SK-N-SH treated with all-trans-retinoic acid at 6 μM for 48 hours (cell line): ENCODE results near the gene TSBP1.

Experiments
- ATAC-seq: fragments of 200-7000 bp; cut with Tn5 transposase; 3 replicates; pipeline ENCODE4 v1.9.1; 2020; ENCODE audit warnings: mild to moderate bottlenecking, moderate library complexity
- BACH2 ChIP-seq: fragments of 250-450 bp; sonication (Bioruptor Pico); IDR thresholded peaks from 2 replicates; pipeline ENCODE4 v1.9.0; 2021; ENCODE audit warnings: mild to moderate bottlenecking, borderline replicate concordance
- CSDC2 ChIP-seq: fragments of 250-450 bp; sonication (Bioruptor Pico); IDR thresholded peaks from 2 replicates; pipeline ENCODE4 v1.5.0; 2020; ENCODE audit warnings: mild to moderate bottlenecking, moderate library complexity
- ESRRG ChIP-seq: fragments of 250-450 bp; sonication (Bioruptor Pico); IDR thresholded peaks from 2 replicates; pipeline ENCODE4 v1.6.1; 2021; ENCODE audit warnings: mild to moderate bottlenecking
- GLIS3 ChIP-seq: fragments of 250-450 bp; sonication (Bioruptor Pico); IDR thresholded peaks from 2 replicates; pipeline ENCODE4 v1.5.0; 2020; ENCODE audit warnings: mild to moderate bottlenecking, moderate library complexity
- ISL1 ChIP-seq: fragments of 250-450 bp; sonication (Bioruptor Pico); IDR thresholded peaks from 2 replicates; pipeline ENCODE4 v2.1.2; 2022; ENCODE audit warnings: mild to moderate bottlenecking, moderate library complexity
- OSR1 ChIP-seq: fragments of 250-450 bp; sonication (Bioruptor Pico); IDR thresholded peaks from 2 replicates; pipeline ENCODE4 v1.8.0; 2022; ENCODE audit warnings: moderate library complexity, mild to moderate bottlenecking, inconsistent platforms
- RARB ChIP-seq: fragments of 250-450 bp; sonication (Bioruptor Pico); IDR thresholded peaks from 2 replicates; pipeline ENCODE4 v1.8.0; 2021; ENCODE audit warnings: mild to moderate bottlenecking, moderate library complexity
- SNAI2 ChIP-seq: fragments of 250-450 bp; sonication (Bioruptor Pico); IDR thresholded peaks from 2 replicates; pipeline ENCODE4 v1.5.0; 2020; ENCODE audit warnings: mild to moderate bottlenecking, moderate library complexity
- TOX ChIP-seq: fragments of 250-450 bp; sonication (Bioruptor Pico); IDR thresholded peaks from 2 replicates; pipeline ENCODE4 v1.8.0; 2021; ENCODE audit warnings: mild to moderate bottlenecking, moderate library complexity, borderline replicate concordance
- ZC3H10 ChIP-seq: fragments of 250-450 bp; sonication (Bioruptor Pico); IDR thresholded peaks from 2 replicates; pipeline ENCODE4 v1.5.1; 2021; ENCODE audit warnings: mild to moderate bottlenecking, moderate library complexity
- ZFP3 ChIP-seq: fragments of 250-450 bp; sonication (Bioruptor Pico); IDR thresholded peaks from 2 replicates; pipeline ENCODE4 v1.5.0; 2020; ENCODE audit warnings: mild to moderate bottlenecking, moderate library complexity
- ZFP30 ChIP-seq: fragments of 450-650 bp; formaldehyde crosslinking; IDR thresholded peaks from 2 replicates; pipeline ENCODE4 v1.5.0; 2022; ENCODE audit warnings: mild to moderate bottlenecking, moderate library complexity
- ZNF565 ChIP-seq: fragments of 450-650 bp; formaldehyde crosslinking; conservative IDR thresholded peaks from 2 replicates; pipeline ENCODE4 v1.5.0; 2020; ENCODE audit warnings: low read depth, mild to moderate bottlenecking, moderate library complexity
- ZNF70 ChIP-seq: fragments of 450-650 bp; formaldehyde crosslinking; IDR thresholded peaks from 2 replicates; pipeline ENCODE4 v1.5.0; 2020; ENCODE audit warnings: mild to moderate bottlenecking, moderate library complexity
- ZNF8 ChIP-seq: fragments of 450-650 bp; formaldehyde crosslinking; IDR thresholded peaks from 2 replicates; pipeline ENCODE4 v1.5.0; 2020; ENCODE audit warnings: mild to moderate bottlenecking, moderate library complexity
- TF ChIP-seq, protein P1 (sequence below): fragments of 250-450 bp; sonication (Bioruptor Pico); IDR thresholded peaks from 2 replicates; pipeline ENCODE4 v1.5.1; 2021; ENCODE audit warnings: mild to moderate bottlenecking, moderate library complexity
- TF ChIP-seq, protein P2 (sequence below): fragments of 250-450 bp; sonication (Bioruptor Pico); IDR thresholded peaks from 2 replicates; pipeline ENCODE4 v1.8.0; 2021; ENCODE audit warnings: low read depth, mild to moderate bottlenecking, moderate library complexity, borderline replicate concordance
- TF ChIP-seq, protein P3 (sequence below): fragments of 250-450 bp; sonication (Bioruptor Pico); IDR thresholded peaks from 2 replicates; pipeline ENCODE4 v1.5.0; 2020; ENCODE audit warnings: mild to moderate bottlenecking, moderate library complexity
- TF ChIP-seq, protein P4 (sequence below): fragments of 250-450 bp; sonication (Bioruptor Pico); IDR thresholded peaks from 2 replicates; pipeline ENCODE4 v1.8.0; 2020; ENCODE audit warnings: mild to moderate bottlenecking, moderate library complexity, borderline replicate concordance
- TF ChIP-seq, protein P5 (sequence below): fragments of 250-450 bp; sonication (Bioruptor Pico); IDR thresholded peaks from 2 replicates; pipeline ENCODE4 v1.5.1; 2020; ENCODE audit warnings: low read depth, mild to moderate bottlenecking, moderate library complexity

TSBP1 gene

DNA sequence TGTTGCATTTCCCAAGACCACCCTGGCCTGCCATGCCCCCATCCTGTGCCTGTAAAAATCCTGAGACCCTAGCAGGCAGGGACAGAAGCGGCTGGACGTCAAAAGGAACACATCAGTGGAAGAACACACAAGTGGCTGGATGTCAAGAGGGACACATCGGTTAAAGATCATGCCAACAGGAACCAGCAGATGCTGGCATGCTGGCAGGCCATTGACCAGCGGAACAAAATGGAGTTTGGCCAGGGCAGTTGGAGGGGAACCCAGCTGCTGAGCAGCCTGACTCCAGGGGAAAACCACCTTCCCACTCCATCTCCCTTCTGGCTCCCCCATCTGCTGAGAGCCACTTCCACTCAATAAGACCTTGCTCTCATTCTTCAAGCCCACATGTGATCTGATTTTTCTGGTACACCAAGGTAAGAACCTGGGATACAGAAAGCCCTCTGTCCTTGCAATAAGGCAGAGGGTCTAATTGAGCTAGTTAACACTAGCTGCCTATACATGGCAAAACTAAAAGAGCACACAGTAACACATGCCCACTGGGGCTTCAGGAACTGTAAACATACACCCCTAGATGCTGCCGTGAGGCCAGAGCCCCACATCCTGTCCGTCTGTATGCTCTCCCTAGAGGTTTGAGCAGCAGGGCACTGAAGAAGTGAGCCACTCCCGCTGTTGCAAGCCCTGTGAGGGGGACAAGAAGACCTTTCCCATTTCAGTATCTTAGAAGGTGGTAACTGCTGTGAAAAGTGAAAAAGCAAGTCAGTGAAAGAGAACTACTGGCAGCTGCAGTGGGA lies 4.2 kb upstream of the TSBP1 start (continued):
- no peak for TF ChIP-seq GLIS3 (CRISPR knock-in tag)
- TF ChIP-seq, protein P1, sequence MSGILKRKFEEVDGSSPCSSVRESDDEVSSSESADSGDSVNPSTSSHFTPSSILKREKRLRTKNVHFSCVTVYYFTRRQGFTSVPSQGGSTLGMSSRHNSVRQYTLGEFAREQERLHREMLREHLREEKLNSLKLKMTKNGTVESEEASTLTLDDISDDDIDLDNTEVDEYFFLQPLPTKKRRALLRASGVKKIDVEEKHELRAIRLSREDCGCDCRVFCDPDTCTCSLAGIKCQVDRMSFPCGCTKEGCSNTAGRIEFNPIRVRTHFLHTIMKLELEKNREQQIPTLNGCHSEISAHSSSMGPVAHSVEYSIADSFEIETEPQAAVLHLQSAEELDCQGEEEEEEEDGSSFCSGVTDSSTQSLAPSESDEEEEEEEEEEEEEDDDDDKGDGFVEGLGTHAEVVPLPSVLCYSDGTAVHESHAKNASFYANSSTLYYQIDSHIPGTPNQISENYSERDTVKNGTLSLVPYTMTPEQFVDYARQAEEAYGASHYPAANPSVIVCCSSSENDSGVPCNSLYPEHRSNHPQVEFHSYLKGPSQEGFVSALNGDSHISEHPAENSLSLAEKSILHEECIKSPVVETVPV (CRISPR knock-in tag): no peak
- TF ChIP-seq SNAI2 (CRISPR knock-in tag): no peak
- TF ChIP-seq ZC3H10: no peak
- TF ChIP-seq TOX (CRISPR knock-in tag): no peak
- no peak for TF ChIP-seq ZNF8 (CRISPR knock-in tag)

DNA sequence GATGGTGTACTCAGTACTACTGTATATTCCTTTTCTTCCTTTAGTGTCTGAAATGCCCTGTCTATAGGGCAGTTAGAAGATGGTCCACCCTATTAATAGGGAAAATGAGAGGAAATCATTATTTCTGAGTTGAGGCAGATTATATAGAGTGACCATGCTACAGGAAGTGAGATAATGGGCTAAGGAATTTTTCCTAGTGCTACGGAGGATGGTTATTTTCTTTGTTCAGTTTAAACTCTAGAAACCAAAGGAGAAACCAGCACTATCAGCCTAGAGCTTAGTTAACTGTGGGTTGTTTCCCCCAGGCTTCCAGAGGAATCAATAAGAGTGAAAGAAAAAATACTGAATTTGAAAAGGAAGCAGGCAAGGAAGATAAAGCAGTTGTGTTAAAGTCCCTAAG lies 474 bp downstream of the TSBP1 start:
- ATAC-seq: no peak
- TF ChIP-seq OSR1 (no peak), CSDC2 (no peak), ZNF8 (CRISPR knock-in tag) (no peak), ESRRG (no peak), GLIS3 (CRISPR knock-in tag) (no peak), TOX (CRISPR knock-in tag) (no peak), ZNF565 (no peak), RARB (no peak), ISL1 (CRISPR knock-in tag) (no peak), BACH2 (CRISPR knock-in tag) (no peak), ZFP30 (CRISPR knock-in tag) (no peak), ZNF70 (CRISPR knock-in tag) (no peak)
- TF ChIP-seq, protein P2, sequence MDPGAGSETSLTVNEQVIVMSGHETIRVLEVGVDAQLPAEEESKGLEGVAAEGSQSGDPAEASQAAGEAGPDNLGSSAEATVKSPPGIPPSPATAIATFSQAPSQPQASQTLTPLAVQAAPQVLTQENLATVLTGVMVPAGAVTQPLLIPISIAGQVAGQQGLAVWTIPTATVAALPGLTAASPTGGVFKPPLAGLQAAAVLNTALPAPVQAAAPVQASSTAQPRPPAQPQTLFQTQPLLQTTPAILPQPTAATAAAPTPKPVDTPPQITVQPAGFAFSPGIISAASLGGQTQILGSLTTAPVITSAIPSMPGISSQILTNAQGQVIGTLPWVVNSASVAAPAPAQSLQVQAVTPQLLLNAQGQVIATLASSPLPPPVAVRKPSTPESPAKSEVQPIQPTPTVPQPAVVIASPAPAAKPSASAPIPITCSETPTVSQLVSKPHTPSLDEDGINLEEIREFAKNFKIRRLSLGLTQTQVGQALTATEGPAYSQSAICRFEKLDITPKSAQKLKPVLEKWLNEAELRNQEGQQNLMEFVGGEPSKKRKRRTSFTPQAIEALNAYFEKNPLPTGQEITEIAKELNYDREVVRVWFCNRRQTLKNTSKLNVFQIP (CRISPR knock-in tag): no peak
- TF ChIP-seq, protein P3, sequence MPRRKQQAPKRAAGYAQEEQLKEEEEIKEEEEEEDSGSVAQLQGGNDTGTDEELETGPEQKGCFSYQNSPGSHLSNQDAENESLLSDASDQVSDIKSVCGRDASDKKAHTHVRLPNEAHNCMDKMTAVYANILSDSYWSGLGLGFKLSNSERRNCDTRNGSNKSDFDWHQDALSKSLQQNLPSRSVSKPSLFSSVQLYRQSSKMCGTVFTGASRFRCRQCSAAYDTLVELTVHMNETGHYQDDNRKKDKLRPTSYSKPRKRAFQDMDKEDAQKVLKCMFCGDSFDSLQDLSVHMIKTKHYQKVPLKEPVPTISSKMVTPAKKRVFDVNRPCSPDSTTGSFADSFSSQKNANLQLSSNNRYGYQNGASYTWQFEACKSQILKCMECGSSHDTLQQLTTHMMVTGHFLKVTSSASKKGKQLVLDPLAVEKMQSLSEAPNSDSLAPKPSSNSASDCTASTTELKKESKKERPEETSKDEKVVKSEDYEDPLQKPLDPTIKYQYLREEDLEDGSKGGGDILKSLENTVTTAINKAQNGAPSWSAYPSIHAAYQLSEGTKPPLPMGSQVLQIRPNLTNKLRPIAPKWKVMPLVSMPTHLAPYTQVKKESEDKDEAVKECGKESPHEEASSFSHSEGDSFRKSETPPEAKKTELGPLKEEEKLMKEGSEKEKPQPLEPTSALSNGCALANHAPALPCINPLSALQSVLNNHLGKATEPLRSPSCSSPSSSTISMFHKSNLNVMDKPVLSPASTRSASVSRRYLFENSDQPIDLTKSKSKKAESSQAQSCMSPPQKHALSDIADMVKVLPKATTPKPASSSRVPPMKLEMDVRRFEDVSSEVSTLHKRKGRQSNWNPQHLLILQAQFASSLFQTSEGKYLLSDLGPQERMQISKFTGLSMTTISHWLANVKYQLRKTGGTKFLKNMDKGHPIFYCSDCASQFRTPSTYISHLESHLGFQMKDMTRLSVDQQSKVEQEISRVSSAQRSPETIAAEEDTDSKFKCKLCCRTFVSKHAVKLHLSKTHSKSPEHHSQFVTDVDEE (CRISPR knock-in tag): no peak
- TF ChIP-seq, protein P4, sequence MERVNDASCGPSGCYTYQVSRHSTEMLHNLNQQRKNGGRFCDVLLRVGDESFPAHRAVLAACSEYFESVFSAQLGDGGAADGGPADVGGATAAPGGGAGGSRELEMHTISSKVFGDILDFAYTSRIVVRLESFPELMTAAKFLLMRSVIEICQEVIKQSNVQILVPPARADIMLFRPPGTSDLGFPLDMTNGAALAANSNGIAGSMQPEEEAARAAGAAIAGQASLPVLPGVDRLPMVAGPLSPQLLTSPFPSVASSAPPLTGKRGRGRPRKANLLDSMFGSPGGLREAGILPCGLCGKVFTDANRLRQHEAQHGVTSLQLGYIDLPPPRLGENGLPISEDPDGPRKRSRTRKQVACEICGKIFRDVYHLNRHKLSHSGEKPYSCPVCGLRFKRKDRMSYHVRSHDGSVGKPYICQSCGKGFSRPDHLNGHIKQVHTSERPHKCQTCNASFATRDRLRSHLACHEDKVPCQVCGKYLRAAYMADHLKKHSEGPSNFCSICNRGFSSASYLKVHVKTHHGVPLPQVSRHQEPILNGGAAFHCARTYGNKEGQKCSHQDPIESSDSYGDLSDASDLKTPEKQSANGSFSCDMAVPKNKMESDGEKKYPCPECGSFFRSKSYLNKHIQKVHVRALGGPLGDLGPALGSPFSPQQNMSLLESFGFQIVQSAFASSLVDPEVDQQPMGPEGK (CRISPR knock-in tag): no peak
- TF ChIP-seq, protein P5, sequence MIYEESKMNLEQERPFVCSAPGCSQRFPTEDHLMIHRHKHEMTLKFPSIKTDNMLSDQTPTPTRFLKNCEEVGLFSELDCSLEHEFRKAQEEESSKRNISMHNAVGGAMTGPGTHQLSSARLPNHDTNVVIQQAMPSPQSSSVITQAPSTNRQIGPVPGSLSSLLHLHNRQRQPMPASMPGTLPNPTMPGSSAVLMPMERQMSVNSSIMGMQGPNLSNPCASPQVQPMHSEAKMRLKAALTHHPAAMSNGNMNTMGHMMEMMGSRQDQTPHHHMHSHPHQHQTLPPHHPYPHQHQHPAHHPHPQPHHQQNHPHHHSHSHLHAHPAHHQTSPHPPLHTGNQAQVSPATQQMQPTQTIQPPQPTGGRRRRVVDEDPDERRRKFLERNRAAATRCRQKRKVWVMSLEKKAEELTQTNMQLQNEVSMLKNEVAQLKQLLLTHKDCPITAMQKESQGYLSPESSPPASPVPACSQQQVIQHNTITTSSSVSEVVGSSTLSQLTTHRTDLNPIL (CRISPR knock-in tag): no peak

DNA sequence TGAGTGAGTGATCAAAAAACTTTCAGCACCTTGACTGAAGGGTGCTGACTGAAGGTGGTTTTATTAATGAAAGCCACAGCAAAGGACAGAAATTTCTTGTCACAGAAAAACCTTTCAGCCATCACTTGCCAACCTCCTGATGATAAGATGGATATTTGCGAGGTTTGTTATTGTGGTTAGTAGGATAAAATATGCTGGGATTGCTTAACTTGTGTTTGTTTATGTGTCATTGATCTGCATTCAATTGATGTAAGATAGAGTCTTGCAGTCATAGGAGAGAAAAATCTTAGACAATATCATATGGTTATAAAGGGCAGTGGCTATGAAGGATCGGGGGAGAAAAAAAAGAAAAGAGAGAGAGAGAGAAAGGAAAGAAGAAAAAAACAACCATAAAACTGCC lies 1.2 kb downstream of the TSBP1 start:
- no peak for ATAC-seq

DNA sequence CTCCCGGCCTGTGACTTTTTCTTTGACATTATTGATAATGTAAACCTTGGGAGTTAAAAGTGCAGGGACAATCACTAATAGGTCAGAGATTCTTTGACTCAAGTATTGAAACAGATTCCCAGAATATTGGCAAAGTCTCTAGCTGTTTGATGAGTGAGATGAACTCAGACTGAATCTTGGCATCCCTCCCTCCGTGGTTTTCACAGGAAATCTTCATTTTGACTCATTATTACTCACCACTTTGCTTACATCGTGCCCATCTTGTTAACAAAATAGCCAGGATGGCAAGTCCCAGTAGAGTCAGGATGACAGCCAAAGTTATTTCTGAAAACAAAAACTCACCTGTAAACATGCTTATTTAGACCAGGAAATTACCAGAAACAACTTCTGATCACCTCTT lies 2.0 kb downstream of the TSBP1 start:
- no peak for ATAC-seq
- no peak for TF ChIP-seq RARB
- no peak for TF ChIP-seq OSR1
- TF ChIP-seq CSDC2: no peak
- no peak for TF ChIP-seq ZNF8 (CRISPR knock-in tag)
- no peak for TF ChIP-seq ESRRG
- no peak for TF ChIP-seq ISL1 (CRISPR knock-in tag)
- TF ChIP-seq ZFP3 (CRISPR knock-in tag): no peak
- TF ChIP-seq, protein P5 (CRISPR knock-in tag): no peak
- no peak for TF ChIP-seq TOX (CRISPR knock-in tag)
- TF ChIP-seq, protein P3 (CRISPR knock-in tag): no peak
- no peak for TF ChIP-seq GLIS3 (CRISPR knock-in tag)

More for the DNA sequence above, 1.2 kb downstream of the TSBP1 start:
- TF ChIP-seq ZNF565 (no peak), BACH2 (CRISPR knock-in tag) (no peak)
